ENCODE data around the gene GPR155. TPM values are rescaled to one million over a fixed set of nuclear protein-coding genes. Genes with fewer than 3 reads are reported as not detected.
A peak's percentile ranks its signal among the peaks of the same experiment; 100 is the strongest.

The GPR155 gene
- total RNA-seq, 1 experiment from 2014 or later = 1.3 TPM

- TF ChIP-seq EZH2 (IDR thresholded peaks at IDR 0.05; ENCODE audit: low read length, unreplicated experiment) = no peak
- no peak for TF ChIP-seq CTCF (conservative IDR thresholded peaks at IDR 0.05; ENCODE audit: low read depth, low read length)
- no peak for TF ChIP-seq EZH2phosphoT487 (IDR thresholded peaks at IDR 0.05; ENCODE audit: borderline replicate concordance, low read length)
- Histone ChIP-seq H4K20me1 (ENCODE audit: low read length) (no peaks in the 10 kb centered on the region), H3F3A (ENCODE audit: low read length, unreplicated experiment) (no peaks in the 10 kb centered on the region), H2AFZ (ENCODE audit: low read length) (no peak overlapping the region), H3K4me1 (ENCODE audit: insufficient read depth, low read length) (no peaks in the 10 kb centered on the region), H3K4me2 (ENCODE audit: low read length) (no peak overlapping the region), H3K27me3 (ENCODE audit: low read length) (no peaks in the 10 kb centered on the region), H3K9me2 (replicated peaks; ENCODE audit: low read length) (no peaks in the 10 kb centered on the region), H3K27ac (ENCODE audit: low read length) (no peak overlapping the region), H3K79me2 (ENCODE audit: low read length) (no peaks in the 10 kb centered on the region), H3K36me3 (ENCODE audit: low read depth, low read length) (no peaks in the 10 kb centered on the region; the same call in 1 of the 2 replicates), H3K9me3 (ENCODE audit: low read length) (peaks cover 22% of the 10 kb centered on the region), H3K9ac (ENCODE audit: low read length) (no peak overlapping the region), H3K4me3 (ENCODE audit: low read length) (no peak overlapping the region)
- ATAC-seq (no peak), DNase-seq (no peak)
- intact Hi-C loops (cut with micrococcal nuclease) = no loop called here
- BruUV-seq (replicated peaks) = no TSS peak
- ChIA-PET CTCF (no interaction called here), POLR2A (ENCODE audit: unreplicated experiment) (no interaction called here)
These were observed 24.9 kb upstream of the GPR155 start for GRCh38 chr2:174511580-174512260.

GRCh38 chr2:174510583-174511189 is 23.9 kb upstream of the GPR155 start:
- ChIA-PET CTCF (no interaction called here), POLR2A (ENCODE audit: unreplicated experiment) (no interaction called here)
- ATAC-seq = no peak
- TF ChIP-seq EZH2phosphoT487 (IDR thresholded peaks at IDR 0.05; ENCODE audit: borderline replicate concordance, low read length) (no peak), CTCF (conservative IDR thresholded peaks at IDR 0.05; ENCODE audit: low read depth, low read length) (no peak), EZH2 (IDR thresholded peaks at IDR 0.05; ENCODE audit: low read length, unreplicated experiment) (no peak)
- Histone ChIP-seq H3K27me3 (ENCODE audit: low read length) (no peaks in the 10 kb centered on the region), H3K4me3 (ENCODE audit: low read length) (no peak overlapping the region), H2AFZ (ENCODE audit: low read length) (no peak overlapping the region), H3K27ac (ENCODE audit: low read length) (no peak overlapping the region), H3K4me1 (ENCODE audit: insufficient read depth, low read length) (no peaks in the 10 kb centered on the region), H4K20me1 (ENCODE audit: low read length) (no peaks in the 10 kb centered on the region), H3K9ac (ENCODE audit: low read length) (no peak overlapping the region), H3K4me2 (ENCODE audit: low read length) (no peak overlapping the region), H3K9me3 (ENCODE audit: low read length) (peaks cover 22% of the 10 kb centered on the region), H3K79me2 (ENCODE audit: low read length) (no peaks in the 10 kb centered on the region), H3K9me2 (replicated peaks; ENCODE audit: low read length) (no peaks in the 10 kb centered on the region), H3K36me3 (ENCODE audit: low read depth, low read length) (no peaks in the 10 kb centered on the region; the same call in 1 of the 2 replicates), H3F3A (ENCODE audit: low read length, unreplicated experiment) (no peaks in the 10 kb centered on the region)
- peak; percentile 44 for DNase-seq
- intact Hi-C loops (cut with micrococcal nuclease) = no loop called here
- no TSS peak for BruUV-seq (replicated peaks)

Data from PC-3 (cell line).